ENCODE data around the gene GATM. TPM values are rescaled to one million over a fixed set of nuclear protein-coding genes. Genes with fewer than 3 reads are reported as not detected.
A peak's percentile ranks its signal among the peaks of the same experiment; 100 is the strongest.

GATM gene
- total RNA-seq, 1 experiment from 2014 or later: 232 TPM

DNA sequence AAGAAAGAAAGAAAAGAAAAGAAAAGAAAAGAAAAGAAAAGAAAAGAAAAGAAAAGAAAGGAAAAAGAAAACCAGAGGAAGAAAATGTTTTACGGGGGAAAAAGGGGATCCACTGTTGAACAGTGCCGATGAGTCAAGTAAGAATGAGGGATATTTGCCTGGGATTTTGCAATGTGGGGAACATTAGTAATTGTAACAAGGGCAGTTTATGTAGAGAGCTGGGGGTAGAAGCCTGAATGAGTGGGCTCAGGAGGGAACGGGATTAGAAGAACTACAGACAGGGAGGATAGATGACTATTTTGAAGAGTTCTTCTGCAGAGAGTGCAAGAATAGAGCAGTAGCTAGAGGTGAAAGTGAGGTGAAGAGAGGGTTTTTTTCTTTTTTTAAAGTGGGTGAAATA is 28.7 kb downstream of the GATM start:
- Histone ChIP-seq H3K27ac (no peak overlapping the region), H3K4me3 (no peak overlapping the region), H3K4me1 (no peaks in the 10 kb centered on the region), H3K27me3 (no peaks in the 10 kb centered on the region), H3K36me3 (no peaks in the 10 kb centered on the region), H3K9me3 (replicated peaks) (no peaks in the 10 kb centered on the region)
- no peak for DNase-seq

DNA sequence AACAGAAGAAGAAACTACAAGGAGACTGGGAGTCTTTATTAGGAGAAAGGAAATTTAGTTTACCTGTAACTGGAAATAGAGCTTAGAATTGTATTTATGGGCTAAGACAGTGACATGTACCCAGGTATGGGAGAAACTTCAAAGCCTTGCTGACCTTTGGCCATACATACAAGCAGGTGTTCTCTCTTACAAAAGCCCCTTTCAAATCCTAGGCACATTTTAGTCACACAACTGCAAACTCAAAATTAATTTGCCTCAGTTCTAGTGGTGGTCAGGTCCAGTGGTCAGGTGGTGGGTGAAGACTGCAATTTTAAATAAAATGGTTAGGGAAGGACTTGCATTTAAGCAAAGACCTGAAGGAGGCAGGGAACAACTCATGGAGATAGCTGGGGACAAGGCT is 30.4 kb downstream of the GATM start:
- Histone ChIP-seq H3K4me3 (no peak overlapping the region), H3K27ac (no peak overlapping the region), H3K36me3 (no peaks in the 10 kb centered on the region), H3K9me3 (replicated peaks) (no peaks in the 10 kb centered on the region), H3K4me1 (no peaks in the 10 kb centered on the region), H3K27me3 (no peaks in the 10 kb centered on the region)
- no peak for DNase-seq

DNA sequence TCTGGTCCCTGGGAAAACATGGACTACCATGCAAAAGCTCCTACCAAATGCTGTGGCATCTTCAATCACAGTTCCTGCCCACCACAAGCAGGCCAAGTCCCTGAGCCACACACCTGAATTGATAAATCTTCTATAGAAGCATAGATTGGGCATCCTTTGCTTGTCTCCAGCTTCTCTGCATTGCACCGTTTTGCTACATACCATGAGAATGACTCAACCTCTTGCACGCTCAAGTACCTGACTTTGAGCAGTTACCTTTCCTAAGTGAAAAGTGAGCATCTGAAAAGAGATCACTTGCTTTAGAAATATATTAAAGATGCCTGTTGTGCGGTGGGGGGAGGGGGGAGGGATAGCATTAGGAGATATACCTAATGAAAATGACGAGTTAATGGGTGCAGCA is 31.3 kb downstream of the GATM start:
- Histone ChIP-seq H3K4me3 (no peak overlapping the region), H3K36me3 (no peaks in the 10 kb centered on the region), H3K4me1 (no peaks in the 10 kb centered on the region), H3K9me3 (replicated peaks) (no peaks in the 10 kb centered on the region), H3K27me3 (no peaks in the 10 kb centered on the region), H3K27ac (no peak overlapping the region)
- no peak for DNase-seq

DNA sequence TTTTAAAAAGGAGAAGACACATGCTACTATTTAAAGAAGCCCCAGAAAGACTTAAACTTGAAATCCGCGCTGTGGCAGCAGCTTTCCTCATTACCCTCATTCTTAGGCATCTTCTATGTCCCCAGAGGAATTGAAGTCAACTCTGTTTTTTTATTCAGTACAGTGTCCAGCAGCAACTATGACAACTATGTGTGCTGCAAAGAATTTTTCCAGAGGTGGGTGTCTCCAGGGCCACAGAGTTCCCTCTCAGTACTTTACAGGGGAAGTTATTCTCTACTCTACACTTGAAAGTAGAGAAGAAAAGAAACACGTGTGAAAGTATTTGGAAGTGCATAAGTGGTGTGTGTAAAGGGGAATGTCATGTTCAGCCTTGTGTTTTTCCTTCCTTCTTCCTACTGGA is 32.0 kb downstream of the GATM start:
- Histone ChIP-seq H3K9me3 (replicated peaks) (no peaks in the 10 kb centered on the region), H3K4me1 (no peaks in the 10 kb centered on the region), H3K27me3 (no peaks in the 10 kb centered on the region), H3K36me3 (no peaks in the 10 kb centered on the region), H3K4me3 (no peak overlapping the region), H3K27ac (no peak overlapping the region)
- no peak for DNase-seq

- no peaks in the 10 kb centered on the region for H3K27me3 ChIP-seq
- no peaks in the 10 kb centered on the region for H3K9me3 ChIP-seq (replicated peaks)
- no peaks in the 10 kb centered on the region for H3K4me1 ChIP-seq
- no peaks in the 10 kb centered on the region for H3K36me3 ChIP-seq
- no peak for DNase-seq
- H3K4me3 ChIP-seq: no peak overlapping the region
- no peak overlapping the region for H3K27ac ChIP-seq
These were observed 35.0 kb downstream of the GATM start for GRCh38 chr15:45343258-45343860.

- no peaks in the 10 kb centered on the region for H3K9me3 ChIP-seq (replicated peaks)
- no peaks in the 10 kb centered on the region for H3K27me3 ChIP-seq
- H3K4me3 ChIP-seq: no peak overlapping the region
- H3K4me1 ChIP-seq: no peaks in the 10 kb centered on the region
- DNase-seq: no peak
- no peak overlapping the region for H3K27ac ChIP-seq
- no peaks in the 10 kb centered on the region for H3K36me3 ChIP-seq
These were observed 36.6 kb downstream of the GATM start for GRCh38 chr15:45341790-45342189.

GRCh38 chr15:45340429-45340828 is 37.9 kb downstream of the GATM start:
- no peak overlapping the region for H3K4me3 ChIP-seq
- no peak overlapping the region for H3K27ac ChIP-seq
- no peaks in the 10 kb centered on the region for H3K27me3 ChIP-seq
- DNase-seq: no peak
- H3K36me3 ChIP-seq: no peaks in the 10 kb centered on the region
- no peaks in the 10 kb centered on the region for H3K9me3 ChIP-seq (replicated peaks)
- H3K4me1 ChIP-seq: no peaks in the 10 kb centered on the region

GRCh38 chr15:45338417-45338816 is 39.9 kb downstream of the GATM start:
- Histone ChIP-seq H3K9me3 (replicated peaks) (no peaks in the 10 kb centered on the region), H3K36me3 (no peaks in the 10 kb centered on the region), H3K27me3 (no peaks in the 10 kb centered on the region), H3K4me3 (no peak overlapping the region), H3K27ac (no peak overlapping the region), H3K4me1 (peaks cover 6% of the 10 kb centered on the region)
- DNase-seq: no peak

DNA sequence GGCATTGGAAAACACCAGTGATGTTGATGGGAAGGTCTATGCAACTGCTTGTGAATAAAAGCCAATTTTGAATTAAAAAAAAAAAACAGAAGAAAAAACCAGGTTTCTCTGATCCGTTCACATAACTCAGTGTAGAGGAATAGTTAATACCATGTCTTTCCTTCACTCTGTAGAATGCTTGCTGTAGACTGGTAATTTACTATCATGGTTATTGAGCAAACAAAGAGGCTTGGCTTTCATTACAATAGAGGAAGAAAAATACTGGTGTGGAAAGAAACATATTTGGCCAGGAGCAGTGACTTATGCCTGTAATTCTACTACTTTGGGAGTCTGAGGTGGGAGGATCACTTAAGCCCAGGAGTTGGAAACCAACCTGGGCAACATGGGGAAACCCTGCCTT is 41.1 kb downstream of the GATM start:
- Histone ChIP-seq H3K27me3 (no peaks in the 10 kb centered on the region), H3K9me3 (replicated peaks) (no peaks in the 10 kb centered on the region), H3K36me3 (no peaks in the 10 kb centered on the region), H3K4me1 (peaks cover 18% of the 10 kb centered on the region), H3K4me3 (no peak overlapping the region), H3K27ac (no peak overlapping the region)
- DNase-seq: no peak

DNA sequence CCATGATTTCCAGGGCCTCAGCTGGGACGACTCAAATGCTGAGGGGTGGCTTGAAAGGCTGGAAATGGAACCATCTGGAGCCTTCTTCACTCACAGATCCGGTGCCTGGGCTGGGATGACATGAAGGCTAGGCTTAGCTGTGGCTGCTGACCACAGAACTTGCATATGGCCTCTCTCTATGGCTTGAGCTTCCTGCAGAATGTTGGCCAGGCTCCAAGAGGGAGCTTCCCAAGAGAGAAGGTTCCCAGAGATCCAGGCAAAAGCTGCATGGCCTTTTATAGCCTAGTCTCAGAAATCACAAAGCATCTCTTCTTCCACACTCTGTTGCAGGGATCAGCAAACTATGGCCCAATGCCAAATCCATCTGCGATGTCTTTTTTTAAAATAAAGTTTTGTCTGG is 44.8 kb downstream of the GATM start:
- Histone ChIP-seq H3K27ac (peak overlapping the region; percentile 20; the same call in 1 of the 2 replicates), H3K36me3 (no peaks in the 10 kb centered on the region), H3K9me3 (replicated peaks) (no peaks in the 10 kb centered on the region), H3K4me3 (no peak overlapping the region), H3K4me1 (peaks cover 24% of the 10 kb centered on the region), H3K27me3 (no peaks in the 10 kb centered on the region)
- peak; percentile 95 to 99 for DNase-seq

DNA sequence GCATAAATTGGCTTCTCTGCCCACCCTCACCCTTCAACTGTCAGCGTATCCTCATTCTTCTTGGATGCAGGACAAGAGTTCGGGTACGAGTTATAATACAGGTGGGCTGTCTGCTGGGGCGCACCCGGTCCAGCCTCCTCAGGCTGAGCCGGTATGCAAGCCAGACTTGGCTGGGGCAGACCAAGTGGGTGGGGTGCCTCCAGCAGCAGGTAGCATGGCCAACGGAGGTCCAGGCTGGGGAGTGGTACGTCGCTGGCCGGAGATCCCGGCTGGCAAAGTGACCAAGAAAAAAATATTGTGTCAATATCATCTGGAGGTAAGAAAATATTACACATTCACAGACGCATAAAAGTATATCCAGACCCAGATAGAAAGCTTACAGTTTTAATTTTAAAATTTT is 45.6 kb downstream of the GATM start:
- H3K4me3 ChIP-seq: no peak overlapping the region
- no peaks in the 10 kb centered on the region for H3K9me3 ChIP-seq (replicated peaks)
- no peaks in the 10 kb centered on the region for H3K27me3 ChIP-seq
- DNase-seq: peak in 1 of 2 experiments; percentile 5
- H3K27ac ChIP-seq: no peak overlapping the region; the same call in 1 of the 2 replicates
- peaks cover 24% of the 10 kb centered on the region for H3K4me1 ChIP-seq
- H3K36me3 ChIP-seq: no peaks in the 10 kb centered on the region

- H3K9me3 ChIP-seq (replicated peaks): no peaks in the 10 kb centered on the region
- no peaks in the 10 kb centered on the region for H3K36me3 ChIP-seq
- H3K27me3 ChIP-seq: no peaks in the 10 kb centered on the region
- peaks cover 24% of the 10 kb centered on the region for H3K4me1 ChIP-seq
- peak overlapping the region; percentile 72 for H3K27ac ChIP-seq
- DNase-seq: peak; percentile 76 to 92
- H3K4me3 ChIP-seq: peak overlapping the region; percentile 14
These were observed 46.4 kb downstream of the GATM start for GRCh38 chr15:45331972-45332371.

DNA sequence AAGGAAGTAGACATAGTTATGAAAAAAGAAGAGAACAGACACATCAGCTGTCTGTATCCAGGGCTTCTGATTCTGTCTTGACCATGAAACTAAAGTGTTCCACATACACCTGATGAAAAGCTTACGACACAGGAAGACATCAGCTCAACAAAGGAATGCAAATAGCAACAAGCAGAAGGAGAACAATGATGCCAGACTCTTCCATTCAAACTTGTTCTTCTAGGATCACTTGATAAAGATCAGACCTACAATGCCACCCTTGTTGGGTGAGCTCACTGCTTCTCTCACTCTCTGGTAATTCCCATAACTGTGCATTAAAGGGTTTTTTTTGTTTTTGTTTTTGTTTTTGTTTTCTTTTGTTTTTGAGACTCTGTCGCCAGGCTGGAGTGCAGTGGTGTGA is 49.7 kb downstream of the GATM start:
- no peaks in the 10 kb centered on the region for H3K27me3 ChIP-seq
- no peak overlapping the region for H3K4me3 ChIP-seq
- H3K4me1 ChIP-seq: peaks cover 19% of the 10 kb centered on the region
- H3K36me3 ChIP-seq: no peaks in the 10 kb centered on the region
- H3K27ac ChIP-seq: no peak overlapping the region
- no peak for DNase-seq
- no peaks in the 10 kb centered on the region for H3K9me3 ChIP-seq (replicated peaks)

- Histone ChIP-seq H3K36me3 (no peaks in the 10 kb centered on the region), H3K9me3 (replicated peaks) (no peaks in the 10 kb centered on the region), H3K27me3 (no peaks in the 10 kb centered on the region; the same call in 1 of the 2 replicates), H3K4me1 (peaks cover 4% of the 10 kb centered on the region; the same call in 1 of the 2 replicates), H3K27ac (no peak overlapping the region), H3K4me3 (no peak overlapping the region)
- no peak for DNase-seq
These were observed 51.6 kb downstream of the GATM start for GRCh38 chr15:45326741-45327140.

DNA sequence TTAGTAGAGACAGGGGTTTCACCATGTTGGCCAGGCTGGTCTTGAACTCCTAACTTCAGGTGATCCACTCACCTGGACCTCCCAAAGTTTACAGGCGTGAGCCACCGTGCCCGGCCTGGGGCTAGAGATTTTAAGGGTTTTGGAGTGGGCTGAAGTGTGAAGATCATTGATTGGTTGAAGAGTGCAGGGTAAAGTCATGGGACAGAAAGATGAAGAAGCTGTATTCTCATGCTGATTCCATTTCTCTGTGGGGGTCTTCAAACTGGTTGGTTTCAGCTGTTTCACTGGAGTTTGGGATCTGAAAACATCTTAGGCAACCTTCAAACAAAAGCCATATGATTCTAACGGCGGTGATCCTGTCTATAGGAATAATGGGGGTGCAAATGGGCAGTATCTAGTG is 52.1 kb downstream of the GATM start:
- Histone ChIP-seq H3K27me3 (no peaks in the 10 kb centered on the region; the same call in 1 of the 2 replicates), H3K36me3 (no peaks in the 10 kb centered on the region), H3K4me1 (no peaks in the 10 kb centered on the region), H3K4me3 (no peak overlapping the region), H3K9me3 (replicated peaks) (no peaks in the 10 kb centered on the region), H3K27ac (no peak overlapping the region)
- no peak for DNase-seq

- H3K9me3 ChIP-seq (replicated peaks): no peaks in the 10 kb centered on the region
- no peaks in the 10 kb centered on the region; the same call in 1 of the 2 replicates for H3K27me3 ChIP-seq
- no peaks in the 10 kb centered on the region for H3K36me3 ChIP-seq
- no peaks in the 10 kb centered on the region for H3K4me1 ChIP-seq
- H3K27ac ChIP-seq: no peak overlapping the region
- no peak overlapping the region for H3K4me3 ChIP-seq
- no peak for DNase-seq
These were observed 57.7 kb downstream of the GATM start for GRCh38 chr15:45320581-45321205.
